ENCODE results near the gene ARHGAP15.
A peak's percentile ranks its signal among the peaks of the same experiment; 100 is the strongest.

Gene ARHGAP15

DNA sequence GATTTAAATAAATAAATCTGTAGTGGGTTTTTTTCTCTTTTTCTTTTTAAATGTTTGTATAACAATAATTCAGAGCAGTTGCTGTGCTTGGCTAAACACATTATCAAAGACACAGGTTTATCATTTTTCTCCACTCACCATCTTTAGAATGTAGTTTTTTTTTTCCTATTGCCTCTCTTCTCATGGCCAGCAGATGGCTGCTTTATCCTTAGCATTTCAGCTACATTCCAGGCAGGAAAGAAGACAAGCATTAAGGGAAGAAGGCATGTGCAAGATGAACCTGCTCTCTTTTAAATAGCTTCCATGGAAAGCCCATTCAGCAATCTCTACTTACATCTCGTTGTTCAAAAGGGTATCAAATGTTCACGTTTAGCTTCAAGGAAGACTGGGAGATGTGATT, 42.6 kb downstream of the ARHGAP15 start:
- H3K27ac Mint-ChIP-seq, result no peak overlapping the region
- no peak overlapping the region for H3K4me3 Mint-ChIP-seq
- H3K9me3 Mint-ChIP-seq, result no peaks in the 10 kb centered on the region
- no peaks in the 10 kb centered on the region for H3K27me3 Mint-ChIP-seq
- DNase-seq, result no peak
- H3K36me3 Mint-ChIP-seq (ENCODE audit: low read depth), result peaks cover 29% of the 10 kb centered on the region
- peaks cover 77% of the 10 kb centered on the region for H3K4me1 Mint-ChIP-seq (ENCODE audit: low read depth)

DNA sequence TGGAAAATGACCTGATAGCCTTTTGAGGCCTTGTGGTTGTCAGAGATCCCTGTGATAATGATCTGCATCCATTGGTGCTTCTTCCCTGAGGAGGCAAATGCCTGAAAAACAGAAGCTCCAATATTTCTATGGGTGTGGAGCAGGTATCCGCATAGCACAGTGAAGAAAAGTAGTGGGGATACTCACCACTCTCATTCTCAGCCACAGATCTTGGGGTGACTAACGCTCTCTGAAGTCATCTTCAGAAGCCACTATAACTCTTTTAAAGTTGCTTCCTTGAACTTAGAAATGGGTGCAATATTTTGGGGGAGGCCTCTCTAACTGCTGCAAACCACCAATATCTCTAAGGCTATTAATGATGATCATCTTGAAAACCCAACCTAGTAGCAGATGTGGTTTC, 46.2 kb downstream of the ARHGAP15 start:
- Mint-ChIP-seq H3K36me3 (ENCODE audit: low read depth) (peaks cover 40% of the 10 kb centered on the region), H3K27ac (peak overlapping the region; percentile 67)

DNA sequence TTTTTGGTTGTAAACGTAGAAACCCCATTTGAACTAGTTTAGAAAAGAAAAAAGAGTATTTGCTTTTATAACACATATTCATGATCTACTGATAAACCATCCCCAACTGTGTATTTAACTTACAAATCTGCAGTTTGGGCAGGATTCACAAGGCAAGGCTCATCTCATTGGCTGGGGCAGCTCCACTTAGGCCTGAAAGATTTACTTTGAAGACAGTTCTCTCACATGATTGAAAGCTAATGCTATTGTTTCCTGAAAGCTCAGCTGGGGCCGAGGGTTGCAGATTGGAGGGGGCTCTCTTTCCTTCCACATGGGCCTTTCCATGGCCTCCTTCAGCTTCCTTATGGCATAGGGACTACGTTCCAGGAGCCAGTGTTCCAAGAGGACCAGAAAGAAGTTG, 47.4 kb downstream of the ARHGAP15 start:
- peaks cover 66% of the 10 kb centered on the region for H3K4me1 Mint-ChIP-seq (ENCODE audit: low read depth)
- peaks cover 40% of the 10 kb centered on the region for H3K36me3 Mint-ChIP-seq (ENCODE audit: low read depth)
- H3K4me3 Mint-ChIP-seq, result peak overlapping the region; percentile 73
- H3K9me3 Mint-ChIP-seq, result peaks cover 4% of the 10 kb centered on the region
- H3K27me3 Mint-ChIP-seq, result no peaks in the 10 kb centered on the region
- no peak for DNase-seq
- H3K27ac Mint-ChIP-seq, result peak overlapping the region; percentile 91

More for the DNA sequence above, 46.2 kb downstream of the ARHGAP15 start:
- Mint-ChIP-seq H3K27me3 (no peaks in the 10 kb centered on the region), H3K4me1 (ENCODE audit: low read depth) (peaks cover 71% of the 10 kb centered on the region), H3K4me3 (no peak overlapping the region), H3K9me3 (peaks cover 4% of the 10 kb centered on the region)
- no peak for DNase-seq

DNA sequence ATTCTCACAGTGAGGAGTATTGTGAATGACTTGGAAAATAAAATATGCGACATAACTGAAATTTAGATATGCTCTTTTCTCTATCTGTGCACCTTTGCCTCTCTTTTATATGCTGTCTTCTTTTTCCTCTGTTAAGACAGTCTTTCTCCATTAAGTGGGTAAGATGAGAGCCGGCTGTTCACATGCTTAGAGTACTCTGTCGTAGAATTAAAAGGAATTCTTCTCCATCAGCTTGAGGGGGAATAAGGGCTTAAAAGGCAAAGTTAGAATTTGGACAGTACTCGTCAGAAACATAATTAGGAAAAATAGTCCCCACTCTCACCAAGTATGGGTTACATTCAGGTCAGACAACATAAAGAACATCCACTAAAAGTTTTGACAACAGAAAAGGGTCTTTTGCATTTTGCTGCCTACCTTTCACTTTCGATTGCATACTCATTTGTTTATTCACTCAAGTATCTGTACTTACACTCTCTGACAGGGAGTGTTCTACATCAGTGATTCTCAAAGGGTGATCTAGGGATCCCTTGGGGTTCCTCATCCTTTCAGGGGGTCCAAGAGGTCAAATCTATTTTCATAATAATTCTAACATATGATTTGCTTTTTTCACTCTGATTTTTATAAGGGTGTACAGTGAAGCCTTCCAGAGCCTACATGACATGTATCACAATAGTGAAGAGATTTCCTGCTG, 48.0 kb downstream of the ARHGAP15 start:
- peak overlapping the region; percentile 73 for H3K4me3 Mint-ChIP-seq
- H3K4me1 Mint-ChIP-seq (ENCODE audit: low read depth), result peaks cover 66% of the 10 kb centered on the region
- peaks cover 42% of the 10 kb centered on the region for H3K36me3 Mint-ChIP-seq (ENCODE audit: low read depth)
- peak overlapping the region; percentile 91 for H3K27ac Mint-ChIP-seq
- peaks cover 4% of the 10 kb centered on the region for H3K9me3 Mint-ChIP-seq
- H3K27me3 Mint-ChIP-seq, result no peaks in the 10 kb centered on the region
- no peak for DNase-seq

DNA sequence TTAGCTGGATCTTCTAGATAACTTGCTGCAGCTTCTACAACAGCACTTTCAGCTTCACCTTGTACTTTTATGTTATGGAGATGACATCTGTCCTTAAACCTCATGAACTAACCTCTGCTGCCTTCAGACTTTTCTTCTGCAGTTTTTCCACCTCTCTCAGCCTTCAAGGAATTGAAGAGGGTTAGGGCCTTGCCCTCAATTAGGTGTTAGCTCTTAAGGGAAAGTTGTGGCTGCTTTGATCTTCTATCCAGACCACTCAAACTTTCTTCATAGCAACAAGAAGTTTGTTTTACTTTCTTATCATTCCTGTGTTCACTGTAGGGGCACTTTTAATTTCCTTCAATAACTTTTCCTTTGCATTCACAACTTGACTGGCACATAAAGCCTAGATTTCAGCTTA, 52.3 kb downstream of the ARHGAP15 start:
- peaks cover 4% of the 10 kb centered on the region for H3K9me3 Mint-ChIP-seq
- no peak overlapping the region for H3K27ac Mint-ChIP-seq
- no peak overlapping the region for H3K4me3 Mint-ChIP-seq
- H3K4me1 Mint-ChIP-seq (ENCODE audit: low read depth), result peaks cover 75% of the 10 kb centered on the region
- H3K36me3 Mint-ChIP-seq (ENCODE audit: low read depth), result peaks cover 49% of the 10 kb centered on the region
- no peaks in the 10 kb centered on the region for H3K27me3 Mint-ChIP-seq
- DNase-seq, result no peak

DNA sequence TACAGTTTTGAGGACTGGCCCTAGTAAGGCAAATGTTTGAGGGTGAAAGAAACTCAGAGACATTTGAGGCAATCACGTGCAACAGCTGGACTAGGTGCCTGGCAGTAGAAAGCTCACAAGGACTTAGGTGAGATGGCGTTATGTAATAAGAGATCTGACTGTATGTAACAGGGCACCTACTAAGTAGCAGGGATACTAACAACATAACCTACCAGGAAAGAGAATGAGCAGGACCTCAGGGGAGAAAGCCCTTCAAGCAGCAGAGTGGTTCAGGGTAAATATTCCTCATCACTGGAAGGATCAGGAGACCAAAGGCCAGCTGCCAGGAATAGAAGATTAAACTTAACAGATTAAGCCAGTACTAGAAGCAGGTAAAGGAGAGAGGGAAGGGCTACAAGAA, 53.4 kb downstream of the ARHGAP15 start:
- no peak for DNase-seq
- H3K9me3 Mint-ChIP-seq, result peaks cover 4% of the 10 kb centered on the region
- H3K4me1 Mint-ChIP-seq (ENCODE audit: low read depth), result peaks cover 75% of the 10 kb centered on the region
- no peaks in the 10 kb centered on the region for H3K27me3 Mint-ChIP-seq
- H3K36me3 Mint-ChIP-seq (ENCODE audit: low read depth), result peaks cover 46% of the 10 kb centered on the region
- H3K27ac Mint-ChIP-seq, result no peak overlapping the region
- no peak overlapping the region for H3K4me3 Mint-ChIP-seq

DNA sequence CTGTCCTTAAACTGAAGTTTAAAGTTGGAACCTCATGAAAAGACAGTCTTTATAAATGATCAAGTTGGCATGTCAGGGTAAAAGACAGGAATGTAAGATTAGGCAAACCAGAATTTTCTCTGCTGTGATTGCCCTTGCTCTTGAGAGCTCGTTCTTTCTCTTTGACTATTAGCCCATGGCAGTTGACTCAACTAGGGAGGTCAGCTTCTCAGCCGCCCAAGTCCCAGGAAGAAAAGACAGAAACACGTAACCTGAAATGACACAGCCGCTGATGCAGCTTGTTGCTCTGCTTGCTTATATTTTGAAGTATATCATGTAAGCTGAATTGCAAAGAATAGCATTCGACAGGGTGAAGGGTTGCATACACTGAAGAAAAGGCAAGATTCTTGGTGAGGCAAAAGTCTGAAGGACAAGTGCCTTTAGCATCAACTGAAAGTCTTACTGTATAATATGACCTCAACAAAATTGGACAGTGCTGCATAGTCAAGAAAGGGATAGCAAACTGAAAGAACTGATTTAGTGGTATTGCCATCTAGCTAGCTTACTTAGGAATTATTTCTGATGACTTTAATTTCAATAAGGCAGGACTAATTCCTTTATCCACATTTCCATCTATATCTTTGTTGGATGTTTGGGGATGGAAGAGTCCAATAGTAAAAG, 54.7 kb downstream of the ARHGAP15 start:
- no peak for DNase-seq
- peaks cover 4% of the 10 kb centered on the region for H3K9me3 Mint-ChIP-seq
- H3K27ac Mint-ChIP-seq, result no peak overlapping the region
- no peaks in the 10 kb centered on the region for H3K27me3 Mint-ChIP-seq
- H3K36me3 Mint-ChIP-seq (ENCODE audit: low read depth), result peaks cover 43% of the 10 kb centered on the region
- peaks cover 70% of the 10 kb centered on the region for H3K4me1 Mint-ChIP-seq (ENCODE audit: low read depth)
- H3K4me3 Mint-ChIP-seq, result no peak overlapping the region

DNA sequence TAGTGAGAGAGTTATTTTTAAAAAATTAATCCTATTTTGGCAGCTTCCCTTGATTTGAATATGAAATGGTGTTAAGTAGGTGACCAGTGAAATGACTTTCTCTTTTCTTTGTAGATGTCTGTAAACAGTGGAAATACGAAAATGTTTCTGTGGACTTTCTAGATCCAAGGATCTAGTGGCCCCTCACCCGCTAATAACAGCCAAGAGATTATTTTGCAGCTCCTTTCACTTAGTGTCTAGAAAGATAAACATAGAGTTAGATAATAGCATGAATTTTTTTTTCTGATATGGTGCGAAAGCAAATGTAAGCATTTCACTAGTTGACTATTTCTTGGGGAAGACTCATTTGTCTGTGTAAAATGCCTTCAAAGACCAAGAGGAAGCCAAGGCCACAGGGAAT, 57.7 kb downstream of the ARHGAP15 start:
- no peak overlapping the region for H3K27ac Mint-ChIP-seq
- H3K36me3 Mint-ChIP-seq (ENCODE audit: low read depth), result peaks cover 42% of the 10 kb centered on the region
- H3K9me3 Mint-ChIP-seq, result no peaks in the 10 kb centered on the region
- H3K4me3 Mint-ChIP-seq, result no peak overlapping the region
- peaks cover 65% of the 10 kb centered on the region for H3K4me1 Mint-ChIP-seq (ENCODE audit: low read depth)
- no peaks in the 10 kb centered on the region for H3K27me3 Mint-ChIP-seq
- DNase-seq, result no peak

DNA sequence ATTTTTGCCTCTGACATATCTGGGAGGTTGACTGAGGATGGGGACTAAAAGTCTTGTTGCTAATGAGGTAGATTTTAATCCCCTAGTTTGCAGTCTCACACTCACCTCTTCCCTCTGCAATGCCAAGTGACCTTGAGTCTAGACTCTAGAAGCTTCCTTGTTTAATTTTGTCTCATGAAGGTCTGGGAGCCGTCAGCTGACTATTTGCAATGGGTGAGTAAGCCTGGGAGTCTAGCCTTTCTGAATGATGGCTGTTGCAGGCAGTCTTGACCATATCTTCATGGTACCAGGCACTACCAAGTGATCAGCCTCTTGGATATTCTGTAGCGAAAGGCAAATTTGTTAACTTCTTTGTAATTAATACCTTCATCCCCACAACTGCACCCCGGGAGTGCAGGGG, 61.2 kb downstream of the ARHGAP15 start:
- Mint-ChIP-seq H3K9me3 (no peaks in the 10 kb centered on the region), H3K36me3 (ENCODE audit: low read depth) (peaks cover 44% of the 10 kb centered on the region), H3K27me3 (no peaks in the 10 kb centered on the region), H3K4me3 (no peak overlapping the region), H3K4me1 (ENCODE audit: low read depth) (peaks cover 66% of the 10 kb centered on the region), H3K27ac (no peak overlapping the region)
- no peak for DNase-seq

DNA sequence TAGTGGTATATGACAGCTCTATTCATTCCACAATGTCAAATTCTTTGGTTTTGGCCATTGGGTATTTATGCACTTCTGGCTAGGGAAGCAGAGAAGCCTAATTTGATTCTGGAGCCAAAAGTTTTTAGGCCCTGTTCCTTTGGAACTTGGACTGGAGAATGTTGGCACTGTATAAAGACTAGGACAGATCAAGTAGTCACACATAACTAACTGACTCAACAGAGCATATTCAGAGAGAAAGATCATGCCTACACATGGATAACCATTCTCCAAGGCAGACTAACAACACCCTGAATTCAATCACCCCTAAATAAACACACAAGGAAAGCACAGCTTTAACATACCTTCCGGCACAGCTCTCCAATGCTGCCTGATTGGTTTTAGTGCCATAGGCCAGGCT, 62.9 kb downstream of the ARHGAP15 start:
- H3K36me3 Mint-ChIP-seq (ENCODE audit: low read depth), result peaks cover 44% of the 10 kb centered on the region
- H3K27ac Mint-ChIP-seq, result no peak overlapping the region
- H3K9me3 Mint-ChIP-seq, result no peaks in the 10 kb centered on the region
- no peak overlapping the region for H3K4me3 Mint-ChIP-seq
- H3K27me3 Mint-ChIP-seq, result no peaks in the 10 kb centered on the region
- no peak for DNase-seq
- H3K4me1 Mint-ChIP-seq (ENCODE audit: low read depth), result peaks cover 60% of the 10 kb centered on the region

DNA sequence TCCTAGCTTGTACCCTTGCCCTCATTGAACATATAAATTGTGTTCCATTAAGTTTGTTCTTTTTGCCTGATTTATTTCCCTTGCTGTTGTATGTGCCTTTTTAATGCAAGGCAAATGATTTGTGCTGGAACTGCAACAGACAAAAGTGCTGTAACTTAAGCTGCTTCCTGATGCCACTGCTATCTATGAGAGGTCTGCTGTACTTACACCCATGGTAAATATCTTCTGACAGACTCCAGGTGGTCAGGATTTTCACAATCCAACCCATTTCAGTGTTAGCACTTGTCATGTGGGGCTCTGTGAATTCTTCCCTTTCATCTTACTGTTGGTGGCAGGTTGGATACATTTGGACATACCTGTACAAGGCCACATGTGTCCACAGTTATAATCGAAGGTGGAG, 63.5 kb downstream of the ARHGAP15 start:
- Mint-ChIP-seq H3K4me1 (ENCODE audit: low read depth) (peaks cover 56% of the 10 kb centered on the region), H3K27me3 (no peaks in the 10 kb centered on the region), H3K27ac (no peak overlapping the region), H3K9me3 (no peaks in the 10 kb centered on the region), H3K36me3 (ENCODE audit: low read depth) (peaks cover 41% of the 10 kb centered on the region), H3K4me3 (no peak overlapping the region)
- DNase-seq, result no peak

DNA sequence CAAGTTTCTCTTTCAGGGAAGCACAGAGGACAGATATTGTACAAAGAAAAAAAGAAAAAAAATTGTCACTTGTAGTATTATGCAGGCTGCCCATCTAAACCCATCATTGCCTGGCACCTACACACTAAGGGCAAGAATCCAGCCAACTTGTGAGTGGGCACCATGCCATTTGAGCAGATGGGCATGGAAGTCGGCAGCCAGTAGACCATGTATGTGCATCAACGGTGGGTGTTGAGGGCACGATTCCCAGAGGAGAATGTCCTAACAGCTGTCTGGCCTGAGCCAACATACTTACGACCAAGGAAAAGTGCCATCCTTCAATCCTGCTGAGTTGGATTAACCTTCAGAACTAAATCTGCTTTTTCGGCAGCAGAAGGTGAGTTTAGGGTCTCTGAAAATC, 63.9 kb downstream of the ARHGAP15 start:
- H3K27ac Mint-ChIP-seq, result no peak overlapping the region
- no peaks in the 10 kb centered on the region for H3K27me3 Mint-ChIP-seq
- H3K36me3 Mint-ChIP-seq (ENCODE audit: low read depth), result peaks cover 41% of the 10 kb centered on the region
- no peaks in the 10 kb centered on the region for H3K9me3 Mint-ChIP-seq
- peaks cover 57% of the 10 kb centered on the region for H3K4me1 Mint-ChIP-seq (ENCODE audit: low read depth)
- DNase-seq, result no peak
- H3K4me3 Mint-ChIP-seq, result no peak overlapping the region

DNA sequence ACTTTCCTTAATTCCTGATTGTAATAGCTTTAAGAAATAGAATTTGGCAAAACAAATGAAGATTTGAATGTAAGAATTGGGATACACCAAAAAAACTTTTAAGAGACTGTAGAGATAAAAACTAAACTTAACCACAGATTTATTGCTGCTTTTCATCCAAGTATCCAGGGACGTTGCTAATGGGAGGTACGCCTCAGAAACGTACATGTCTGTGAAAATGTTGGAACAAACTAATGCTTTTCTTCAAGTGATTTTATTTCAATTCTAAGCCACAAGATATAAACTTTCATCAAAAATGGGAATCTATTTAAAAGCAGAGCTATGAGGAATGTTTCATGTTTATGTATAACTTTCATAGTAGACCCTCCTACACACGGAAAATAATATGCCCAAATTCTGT, 66.3 kb downstream of the ARHGAP15 start:
- H3K4me1 Mint-ChIP-seq (ENCODE audit: low read depth), result peaks cover 53% of the 10 kb centered on the region

DNA sequence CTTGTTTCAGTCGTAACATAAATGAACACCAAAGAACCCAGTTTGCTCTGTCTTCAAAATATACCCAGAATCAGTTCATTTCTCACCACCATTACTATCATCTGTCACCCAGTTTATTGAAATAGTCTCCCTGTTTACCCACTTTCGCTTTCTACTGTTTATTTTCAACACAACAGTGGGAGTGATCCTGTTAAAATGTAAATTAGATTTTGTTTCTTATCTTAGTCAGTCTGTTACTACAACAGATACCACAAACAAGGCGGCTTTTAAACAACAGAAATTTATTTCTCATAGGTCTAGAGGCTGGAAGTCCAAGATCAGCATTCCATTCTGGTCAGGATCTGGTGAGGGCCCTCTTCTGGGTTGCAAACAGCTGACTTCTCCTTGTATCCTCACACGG, 74.8 kb downstream of the ARHGAP15 start:
- Mint-ChIP-seq H3K9me3 (no peaks in the 10 kb centered on the region), H3K27ac (no peak overlapping the region), H3K36me3 (ENCODE audit: low read depth) (peaks cover 82% of the 10 kb centered on the region), H3K27me3 (no peaks in the 10 kb centered on the region), H3K4me3 (no peak overlapping the region), H3K4me1 (ENCODE audit: low read depth) (peaks cover 55% of the 10 kb centered on the region)
- no peak for DNase-seq

More for the DNA sequence above, 66.3 kb downstream of the ARHGAP15 start:
- no peak overlapping the region for H3K4me3 Mint-ChIP-seq
- no peak for DNase-seq
- H3K9me3 Mint-ChIP-seq, result no peaks in the 10 kb centered on the region
- H3K27me3 Mint-ChIP-seq, result no peaks in the 10 kb centered on the region
- no peak overlapping the region for H3K27ac Mint-ChIP-seq
- peaks cover 47% of the 10 kb centered on the region for H3K36me3 Mint-ChIP-seq (ENCODE audit: low read depth)

DNA sequence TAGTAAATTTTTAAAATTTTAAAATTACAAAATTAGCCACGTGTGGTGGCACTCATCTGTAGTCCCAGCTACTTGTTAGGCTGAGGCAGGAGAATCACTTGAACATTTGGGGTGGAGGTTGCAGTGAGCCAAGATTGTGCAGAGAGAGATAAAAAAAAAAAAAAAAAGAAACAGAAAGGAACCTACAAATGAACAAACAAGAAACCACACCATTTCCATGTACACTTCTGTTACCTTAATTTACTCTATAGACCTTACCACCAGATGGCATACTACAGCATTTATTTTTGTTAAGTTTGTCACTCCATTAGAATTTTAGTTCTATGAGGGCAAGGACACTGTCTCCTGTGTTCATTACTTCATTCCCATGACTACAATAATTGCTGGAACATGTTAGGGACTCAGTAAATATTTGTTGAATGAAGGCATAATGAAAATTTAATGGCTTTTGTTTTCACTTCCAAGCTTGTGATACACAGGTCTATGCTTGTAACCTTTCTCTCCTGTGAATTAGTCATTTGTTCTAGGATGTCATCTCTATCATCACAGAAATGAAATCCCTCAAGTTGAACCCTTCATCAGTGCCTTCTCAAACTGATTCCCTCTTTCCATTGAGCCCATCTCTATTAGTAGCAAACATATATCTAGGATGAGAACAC, 76.0 kb downstream of the ARHGAP15 start:
- no peak overlapping the region for H3K4me3 Mint-ChIP-seq

More for the DNA sequence above, 76.0 kb downstream of the ARHGAP15 start:
- H3K4me1 Mint-ChIP-seq (ENCODE audit: low read depth), result peaks cover 59% of the 10 kb centered on the region
- no peaks in the 10 kb centered on the region for H3K27me3 Mint-ChIP-seq
- H3K36me3 Mint-ChIP-seq (ENCODE audit: low read depth), result peaks cover 81% of the 10 kb centered on the region
- H3K9me3 Mint-ChIP-seq, result no peaks in the 10 kb centered on the region
- DNase-seq, result no peak
- peak overlapping the region; percentile 24 for H3K27ac Mint-ChIP-seq
